HG03159 (cell line): ENCODE data around the gene ZFPL1.
"Not testable (repeated sequence)": the region's sequence is repeated elsewhere in the genome, so short reads cannot be mapped to it uniquely, and the experiment has no call there.

ENCODE experiments used
- ATAC-seq: cut with Tn5 transposase; IDR thresholded peaks from one replicate; pipeline ENCODE4 v1.9.1; 2021; ENCODE audit warnings: mild to moderate bottlenecking, moderate library complexity; ENCODE audit not compliant: unreplicated experiment

ZFPL1 gene

DNA sequence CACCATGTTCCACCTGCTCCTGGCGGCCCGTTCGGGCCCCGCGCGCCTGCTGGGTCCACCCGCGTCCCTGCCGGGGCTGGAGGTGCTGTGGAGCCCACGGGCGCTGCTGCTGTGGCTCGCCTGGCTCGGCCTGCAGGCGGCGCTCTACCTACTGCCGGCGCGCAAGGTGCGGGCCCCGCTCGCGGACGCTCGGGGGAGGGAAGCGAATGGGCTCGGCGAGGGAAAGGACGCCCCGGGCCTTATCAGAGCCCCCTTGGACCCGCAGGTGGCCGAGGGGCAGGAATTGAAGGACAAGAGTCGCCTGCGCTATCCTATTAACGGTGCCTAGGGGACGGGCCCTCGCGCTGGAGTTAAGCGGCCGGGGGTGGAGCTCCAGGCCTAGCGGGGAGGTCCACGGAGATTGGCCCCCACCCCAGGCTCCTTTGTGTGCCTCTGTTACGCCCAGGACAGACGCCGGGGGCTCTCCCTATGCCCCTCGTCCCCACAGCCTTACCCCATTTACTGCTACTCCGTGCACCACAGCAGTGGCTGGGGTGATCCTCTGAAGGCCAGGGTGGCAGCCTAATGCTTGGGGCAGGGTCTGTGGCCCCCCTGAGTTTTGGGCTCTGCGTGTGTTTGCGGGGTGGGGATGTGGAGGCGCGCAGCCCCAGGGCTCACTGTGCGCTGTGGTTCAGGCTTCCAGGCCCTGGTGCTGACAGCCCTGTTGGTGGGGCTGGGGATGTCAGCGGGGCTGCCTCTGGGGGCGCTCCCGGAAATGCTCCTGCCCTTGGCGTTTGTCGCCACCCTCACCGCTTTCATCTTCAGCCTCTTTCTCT lies 28.7 kb downstream of the ZFPL1 start:
- no peak for ATAC-seq

DNA sequence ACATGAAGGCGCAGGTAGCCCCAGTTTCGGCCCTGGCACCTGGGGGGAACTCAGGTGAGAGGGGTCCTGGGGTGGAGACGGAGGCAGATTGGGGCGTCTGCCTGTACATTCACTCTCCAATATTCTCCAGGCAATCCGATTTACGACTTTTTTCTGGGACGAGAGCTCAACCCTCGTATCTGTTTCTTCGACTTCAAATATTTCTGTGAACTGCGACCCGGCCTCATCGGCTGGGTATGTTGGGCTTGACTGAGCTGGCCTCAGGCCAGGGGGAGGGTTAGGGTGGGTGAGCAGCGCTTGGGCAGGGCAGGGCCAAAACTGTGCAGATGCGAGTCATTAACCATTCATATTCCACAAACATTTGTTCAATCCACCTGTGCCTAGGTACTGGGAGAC lies 29.3 kb downstream of the ZFPL1 start:
- ATAC-seq = no peak

DNA sequence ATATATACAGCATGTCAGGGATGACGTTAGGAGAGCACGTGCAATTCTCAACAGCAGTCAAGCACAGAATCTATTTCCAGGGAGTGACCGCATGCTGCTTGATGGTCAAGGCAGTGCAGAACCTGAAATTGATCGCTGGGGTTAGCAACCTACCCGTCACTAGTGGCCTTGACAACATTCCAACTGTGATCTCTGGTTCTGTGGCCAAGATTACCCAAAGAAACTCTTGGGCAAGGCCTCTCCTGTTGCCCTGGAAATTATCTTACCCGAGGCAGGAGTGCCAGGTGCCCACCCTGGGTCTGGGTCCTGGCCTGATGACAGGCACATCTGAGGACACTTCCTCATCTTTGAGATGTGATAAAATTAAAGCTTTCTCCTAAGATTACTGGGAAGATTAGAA lies 29.8 kb downstream of the ZFPL1 start:
- no peak for ATAC-seq

DNA sequence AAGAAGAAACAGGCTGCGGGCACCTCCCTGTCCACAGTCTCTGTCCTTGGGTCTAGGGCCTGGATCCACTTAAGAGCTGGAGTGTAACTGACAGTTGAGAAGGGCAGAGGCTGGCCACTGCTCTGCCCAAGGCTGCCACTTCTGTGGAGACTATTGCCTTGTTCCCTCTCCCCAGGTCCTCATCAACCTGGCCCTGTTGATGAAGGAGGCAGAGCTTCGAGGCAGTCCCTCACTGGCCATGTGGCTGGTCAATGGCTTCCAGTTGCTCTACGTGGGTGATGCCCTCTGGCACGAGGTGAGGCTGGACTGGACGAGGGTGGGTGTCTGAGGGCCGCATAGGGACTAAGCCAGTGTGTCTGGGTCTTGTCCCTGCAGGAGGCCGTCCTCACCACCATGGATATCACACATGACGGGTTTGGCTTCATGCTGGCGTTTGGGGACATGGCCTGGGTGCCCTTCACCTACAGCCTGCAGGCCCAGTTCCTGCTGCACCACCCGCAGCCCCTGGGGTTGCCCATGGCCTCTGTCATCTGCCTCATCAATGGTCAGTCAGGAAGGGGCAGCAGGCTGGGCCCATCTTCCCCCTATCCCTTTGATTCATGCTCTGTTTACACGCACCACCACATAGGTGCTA lies 30.6 kb downstream of the ZFPL1 start:
- no peak for ATAC-seq

DNA sequence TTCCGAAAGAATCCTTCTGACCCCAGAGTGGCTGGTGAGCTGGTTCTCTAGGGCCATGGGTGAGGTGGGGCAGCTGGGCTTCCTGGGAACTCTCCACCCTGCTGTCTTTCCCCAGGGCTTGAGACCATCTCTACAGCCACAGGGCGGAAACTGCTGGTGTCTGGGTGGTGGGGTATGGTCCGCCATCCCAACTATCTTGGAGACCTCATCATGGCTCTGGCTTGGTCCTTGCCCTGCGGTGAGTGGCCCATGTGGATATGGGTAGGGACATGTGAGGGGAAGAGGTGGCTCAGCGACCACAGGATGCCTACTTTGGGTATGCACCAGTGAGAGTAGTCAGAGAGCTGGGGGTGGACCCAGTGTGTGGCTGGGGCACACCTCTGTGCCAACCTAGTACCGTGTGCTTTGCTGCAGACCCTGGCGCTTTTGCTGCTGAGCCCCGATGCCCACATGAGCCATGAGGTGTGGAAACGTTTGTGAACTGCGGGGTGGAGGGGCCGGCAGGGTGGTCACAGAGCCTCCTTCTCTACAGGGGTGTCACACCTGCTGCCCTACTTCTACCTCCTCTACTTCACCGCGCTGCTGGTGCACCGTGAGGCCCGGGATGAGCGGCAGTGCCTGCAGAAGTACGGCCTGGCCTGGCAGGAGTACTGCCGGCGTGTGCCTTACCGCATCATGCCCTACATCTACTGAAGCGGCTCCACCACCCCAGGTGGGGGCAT lies 31.5 kb downstream of the ZFPL1 start:
- no peak for ATAC-seq

DNA sequence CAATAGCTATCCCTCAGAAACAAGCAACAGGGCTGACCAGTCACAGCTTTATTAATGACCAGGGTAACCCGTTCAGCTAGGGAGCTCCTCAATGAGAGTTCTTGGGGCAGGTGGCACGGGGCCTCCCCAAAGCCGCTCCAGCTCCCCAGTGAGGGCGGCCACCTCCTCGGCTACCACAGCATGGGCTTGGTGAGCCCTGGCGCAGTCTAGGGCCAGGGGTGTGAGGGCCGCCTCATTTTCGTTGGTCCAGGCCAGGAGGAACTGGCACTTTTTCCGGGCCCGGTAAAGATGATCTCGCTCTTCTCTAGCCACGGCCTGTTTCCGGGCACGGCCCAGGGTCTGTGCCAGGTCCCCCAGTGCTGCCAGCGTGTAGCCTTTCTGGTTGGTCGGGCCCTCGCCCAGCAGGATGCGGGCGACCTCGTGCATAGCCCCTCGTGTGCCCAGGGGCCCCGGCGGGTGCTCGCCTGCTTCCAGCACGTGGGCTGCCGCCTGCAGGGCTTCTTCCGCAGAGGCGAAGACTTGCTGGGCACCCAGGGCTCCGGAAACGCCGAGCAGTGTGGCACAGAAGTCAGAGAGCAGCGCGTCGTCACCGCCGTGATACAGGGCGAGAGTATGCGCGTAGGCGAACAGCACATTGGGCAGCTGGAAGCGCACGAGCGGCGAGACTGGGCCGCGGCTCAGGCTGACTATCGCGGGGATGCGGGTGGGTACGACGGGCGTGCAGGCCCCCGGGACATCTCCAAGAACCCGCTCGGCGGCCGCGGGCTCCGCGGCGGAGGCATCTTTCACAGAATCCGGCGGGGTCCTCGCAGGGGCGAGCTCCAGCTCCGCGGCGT lies 32.6 kb downstream of the ZFPL1 start:
- ATAC-seq = no peak

DNA sequence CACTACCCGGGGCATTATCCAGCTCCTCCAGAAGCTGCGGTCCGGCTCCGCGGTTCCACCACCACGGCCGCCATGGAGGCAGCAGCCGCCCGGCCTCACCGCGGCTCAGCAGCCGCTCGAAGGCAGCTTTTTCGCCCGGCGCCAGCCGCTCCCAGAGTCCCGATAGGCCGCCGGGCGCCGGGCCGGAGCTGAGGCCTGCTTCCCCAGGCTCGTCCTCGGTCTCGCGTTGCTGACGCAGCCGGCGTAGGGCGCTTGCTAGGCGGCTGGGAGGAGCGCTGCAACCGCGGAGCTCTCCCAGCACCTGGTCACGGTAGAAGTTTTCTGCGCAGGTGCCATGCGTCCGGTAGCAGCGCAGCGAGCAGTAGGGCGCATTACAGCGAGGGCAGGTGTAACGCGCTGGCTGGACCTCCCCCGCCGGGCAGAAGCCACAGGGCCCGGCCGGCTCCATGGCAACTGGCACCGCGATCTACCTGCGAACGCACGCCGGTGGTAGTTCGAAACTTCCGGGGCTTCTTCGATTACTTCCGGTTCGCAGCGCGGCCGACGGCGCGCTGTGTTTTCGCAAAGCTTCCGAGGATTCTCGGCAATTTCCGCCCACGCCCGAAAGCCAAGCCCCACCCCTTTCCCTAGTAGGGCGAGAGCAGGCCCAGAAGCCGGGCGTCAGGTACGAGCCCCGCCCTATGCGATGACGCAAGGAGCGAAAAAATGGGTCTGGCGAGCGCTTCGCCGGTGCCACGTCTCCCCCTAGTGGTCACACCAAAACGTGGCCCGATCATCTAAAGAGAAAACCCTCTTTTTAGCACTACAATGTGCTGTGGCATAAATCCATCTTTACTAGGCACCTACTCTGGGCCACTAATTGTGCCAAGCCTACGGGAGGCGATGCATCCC lies 33.4 kb downstream of the ZFPL1 start, which contains the start of gene ZNHIT2:
Gene ZNHIT2 (minus strand): TSS at position 496 of the 891 bp plus-strand sequence. CDS start 48 bp downstream, at position 448.
- peak; percentile 51 for ATAC-seq

DNA sequence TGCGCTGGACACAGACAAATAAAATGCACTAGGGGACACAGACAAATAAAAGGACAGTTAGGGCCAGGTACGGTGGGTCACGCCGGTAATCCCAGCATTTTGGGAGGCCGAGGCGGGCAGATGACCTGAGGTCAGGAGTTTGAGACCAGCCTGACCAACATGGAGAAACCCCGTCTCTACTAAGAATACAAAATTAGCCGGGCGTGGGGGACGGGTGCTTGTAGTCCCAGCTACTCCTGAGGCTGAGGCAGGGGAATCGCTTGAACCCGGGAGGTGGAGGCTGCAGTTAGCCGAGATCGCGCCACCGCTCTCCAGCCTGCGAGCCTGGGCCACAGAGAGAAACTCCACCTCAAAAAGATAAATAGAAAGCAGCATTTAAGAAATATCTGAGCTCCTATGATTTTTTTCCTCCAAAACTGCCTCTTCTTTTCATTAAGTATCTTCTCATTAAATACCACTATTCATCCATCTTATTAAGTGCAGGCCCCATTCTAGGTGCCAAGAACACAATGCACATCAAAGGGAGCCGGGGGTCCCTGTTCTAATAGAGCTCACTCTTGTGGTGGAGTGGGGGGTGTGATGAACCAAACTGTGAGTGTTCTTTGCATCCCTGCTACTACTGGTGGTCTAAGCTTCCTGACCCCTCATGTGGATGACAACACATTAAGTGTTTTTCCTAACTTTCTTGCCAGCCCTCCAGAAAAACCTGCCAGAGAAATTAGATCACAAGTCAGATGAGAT lies 34.2 kb downstream of the ZFPL1 start:
- no peak for ATAC-seq

DNA sequence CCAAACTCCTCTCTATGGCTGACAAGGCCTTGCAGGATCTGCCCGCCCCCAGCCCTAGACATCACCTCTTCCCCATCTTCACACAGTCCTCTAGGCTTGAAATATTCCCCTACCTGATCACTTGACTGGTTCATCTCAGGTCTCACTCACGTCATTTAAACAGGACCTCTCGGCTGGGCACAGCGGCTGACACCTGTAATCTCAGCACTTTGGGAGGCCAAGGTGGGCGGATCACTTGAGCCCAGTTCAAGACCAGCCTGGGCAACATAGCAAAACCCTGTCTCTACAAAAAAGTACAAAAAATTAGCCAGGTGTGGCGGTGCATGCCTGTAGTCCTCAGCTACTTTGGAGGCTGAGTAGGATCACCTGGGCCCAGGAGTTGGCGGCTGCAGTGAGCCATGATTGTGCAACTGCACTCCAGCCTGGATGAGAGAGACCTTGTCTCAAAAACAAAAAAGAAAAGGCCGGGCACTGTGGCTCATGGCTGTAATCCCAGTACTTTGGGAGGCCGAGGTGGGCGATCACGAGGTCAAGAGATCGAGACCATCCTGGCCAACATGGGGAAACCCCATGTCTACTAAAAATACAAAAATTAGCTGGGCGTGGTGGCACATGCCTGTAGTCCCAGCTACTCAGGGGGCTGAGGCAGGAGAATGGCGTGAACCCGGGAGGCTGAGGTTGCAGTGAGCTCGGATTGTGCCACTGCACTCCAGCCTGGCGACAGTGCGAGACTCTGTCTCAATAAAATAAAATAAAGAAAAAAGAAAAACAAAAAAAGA lies 35.1 kb downstream of the ZFPL1 start:
- not testable (repeated sequence) for ATAC-seq

DNA sequence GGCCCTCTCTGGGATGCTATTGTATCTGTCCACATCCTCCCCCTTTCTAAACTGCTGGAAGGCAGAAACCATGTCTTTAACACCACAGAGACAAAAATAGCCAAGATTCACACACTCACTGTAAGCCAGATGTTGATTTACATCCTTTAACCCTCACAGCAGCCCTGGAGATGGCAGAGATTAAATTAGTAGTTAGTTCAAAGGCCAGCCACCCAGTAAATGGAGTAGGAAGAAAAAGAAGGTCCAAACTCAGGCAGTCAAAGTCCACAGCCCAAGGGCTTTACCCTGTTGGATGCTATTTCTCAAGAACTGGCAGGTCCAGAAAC lies 35.6 kb downstream of the ZFPL1 start:
- ATAC-seq = no peak

DNA sequence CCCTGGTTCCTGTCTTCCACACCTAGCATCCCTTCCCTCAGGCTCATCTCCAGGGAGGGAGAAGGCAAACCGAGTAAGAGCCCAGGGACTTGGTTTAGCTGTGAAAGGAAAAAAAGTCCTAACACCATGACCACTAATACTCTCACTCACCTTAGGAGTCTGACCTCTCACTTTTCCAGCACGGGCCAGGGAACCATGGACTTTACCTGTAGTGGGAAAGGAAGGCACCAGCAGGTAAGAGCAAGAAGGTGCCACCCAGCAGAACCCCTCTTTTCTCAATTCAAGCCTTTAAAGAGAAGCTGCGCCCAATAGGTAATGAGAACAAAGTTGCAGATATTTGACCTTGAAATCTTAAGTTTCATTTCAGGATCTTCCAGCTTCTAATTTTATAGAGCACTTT lies 36.8 kb downstream of the ZFPL1 start:
- no peak for ATAC-seq

DNA sequence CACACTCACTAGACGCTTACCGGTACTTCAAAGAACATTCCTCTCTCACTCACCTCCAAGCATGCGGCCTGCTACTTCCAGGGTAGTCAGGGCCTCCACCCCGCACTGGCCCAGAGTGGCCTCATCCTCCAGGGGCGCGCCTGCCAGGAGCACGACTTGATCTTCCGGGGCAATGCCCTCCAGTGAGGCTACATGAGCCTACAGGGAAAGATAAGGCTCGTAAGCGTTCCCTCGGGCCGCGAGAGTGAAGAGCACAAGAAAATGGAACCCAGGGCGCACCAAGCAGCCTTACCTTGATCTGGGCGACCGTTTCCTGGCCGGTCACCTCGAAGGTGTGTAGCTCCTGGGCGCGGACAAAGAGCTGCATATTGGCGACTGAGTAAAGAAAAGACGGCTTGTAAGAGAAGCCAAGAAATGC lies 37.4 kb downstream of the ZFPL1 start:
- no peak for ATAC-seq

DNA sequence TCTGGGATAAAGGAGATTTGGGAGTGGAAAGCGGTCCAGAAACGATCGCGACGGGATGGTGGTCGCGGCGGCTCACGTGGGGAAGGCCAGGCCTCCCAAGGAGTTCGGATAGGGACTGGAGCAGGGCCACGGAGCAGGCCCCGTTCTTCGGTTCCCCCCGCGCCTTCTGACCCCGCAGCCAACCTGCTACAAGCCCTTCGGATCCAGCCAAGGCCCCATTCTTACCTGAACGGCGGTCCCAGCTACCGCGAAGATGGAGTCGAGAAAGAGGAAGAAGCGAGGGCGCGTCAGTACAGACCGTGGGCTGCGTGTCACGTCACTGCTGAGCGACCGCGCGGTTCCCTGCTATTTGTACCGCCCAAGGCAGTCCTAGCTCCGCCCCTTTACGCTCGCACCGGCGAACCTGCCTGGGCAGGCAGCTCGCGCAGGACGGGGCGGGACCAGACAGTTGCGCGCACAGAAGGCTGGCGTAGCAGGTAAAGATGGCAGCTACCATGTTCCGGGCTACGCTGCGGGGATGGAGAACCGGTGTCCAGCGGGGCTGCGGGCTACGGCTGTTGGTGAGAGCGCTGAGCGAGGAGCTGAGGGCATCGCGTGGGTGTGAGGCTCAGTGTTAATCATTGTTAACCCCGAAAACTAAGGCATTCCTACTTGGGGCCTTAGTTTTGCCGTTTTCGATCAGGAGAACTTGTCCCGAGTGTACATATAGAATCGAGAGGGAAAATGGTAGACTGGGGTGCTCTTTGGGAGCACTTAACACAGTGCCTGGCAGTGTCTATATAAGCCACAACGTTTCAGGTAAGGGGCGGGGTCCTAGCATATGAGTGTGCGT lies 38.1 kb downstream of the ZFPL1 start, which contains the start of the genes FAU and MRPL49:
Gene FAU (minus strand): TSS at position 270 of the 832 bp plus-strand sequence. CDS start 321 bp downstream, outside the sequence.
Gene MRPL49 (plus strand): TSS at position 457 of the 832 bp plus-strand sequence. CDS start 26 bp downstream, at position 483.
- ATAC-seq = peak; percentile 62

DNA sequence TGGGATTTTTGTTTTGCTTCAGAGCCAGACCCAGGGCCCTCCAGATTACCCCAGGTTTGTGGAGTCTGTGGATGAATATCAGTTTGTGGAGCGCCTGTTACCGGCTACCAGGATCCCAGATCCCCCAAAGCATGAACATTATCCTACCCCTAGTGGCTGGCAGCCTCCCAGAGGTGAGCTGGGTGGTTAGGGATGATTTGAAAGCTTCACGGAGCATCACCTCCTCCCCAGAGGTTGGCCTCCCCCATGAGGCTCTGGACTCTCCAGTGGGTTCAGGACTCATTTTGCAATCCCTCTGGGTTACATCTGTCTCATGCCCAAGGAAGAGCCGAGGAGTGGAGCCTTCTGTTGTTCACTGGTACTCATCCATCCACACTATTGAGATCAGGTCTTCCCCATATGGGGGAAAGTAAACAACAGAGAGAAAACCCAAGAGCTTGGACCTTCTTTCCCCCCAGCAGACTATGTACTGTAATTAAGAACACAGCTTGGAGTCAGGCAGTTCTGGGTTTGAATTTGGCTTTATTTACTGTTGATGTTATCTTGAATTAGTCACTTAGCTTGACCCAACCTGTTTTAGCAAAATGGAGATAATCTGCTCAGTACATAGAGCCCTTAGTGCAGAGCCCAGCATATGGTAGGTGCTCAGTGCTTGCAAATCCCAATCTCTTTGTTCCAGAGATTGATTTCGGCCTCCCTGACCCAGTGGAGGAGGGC lies 40.6 kb downstream of the ZFPL1 start:
- no peak for ATAC-seq

DNA sequence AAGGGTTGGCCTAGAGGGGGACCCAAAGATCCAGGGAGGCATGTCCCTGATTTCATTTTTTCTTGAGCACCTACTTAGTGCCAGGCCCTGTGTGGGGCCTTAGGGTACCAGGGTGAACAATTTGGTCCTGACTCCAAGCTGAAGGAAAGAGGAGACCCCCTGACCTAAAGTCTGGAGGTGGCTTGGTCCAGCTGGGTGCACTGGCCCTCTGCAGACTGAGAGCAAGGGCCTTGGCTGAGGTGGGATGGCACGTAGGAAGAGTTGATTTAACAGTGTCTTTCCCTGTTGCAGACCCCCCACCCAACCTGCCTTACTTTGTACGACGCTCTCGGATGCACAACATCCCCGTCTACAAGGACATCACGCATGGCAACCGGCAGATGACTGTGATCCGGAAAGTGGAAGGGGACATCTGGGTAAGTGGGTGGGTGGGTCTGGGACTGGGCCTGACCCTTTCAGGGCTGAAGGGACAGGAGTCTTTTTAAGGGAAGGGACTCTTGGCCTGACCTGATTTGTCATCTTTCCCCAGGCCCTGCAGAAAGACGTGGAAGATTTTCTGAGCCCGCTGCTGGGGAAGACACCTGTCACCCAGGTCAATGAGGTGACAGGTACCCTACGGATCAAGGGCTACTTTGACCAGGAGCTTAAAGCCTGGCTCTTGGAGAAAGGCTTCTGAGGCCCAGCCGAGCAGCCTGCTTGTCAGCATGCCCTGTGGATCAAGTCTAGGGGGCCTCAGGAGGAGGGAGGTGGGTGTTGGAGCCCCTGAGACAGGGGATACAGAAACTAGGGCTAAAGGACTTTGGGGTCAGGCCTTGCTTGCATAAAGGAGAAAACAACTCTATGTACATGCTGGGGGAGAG lies 41.4 kb downstream of the ZFPL1 start:
- no peak for ATAC-seq
